H9 (cell line): ENCODE measurements around the gene KIR3DL1. TPM values are rescaled to one million over a fixed set of nuclear protein-coding genes. Genes with fewer than 3 reads are reported as not detected.

Experiments used
- DNase-seq: peaks from one replicate; pipeline ENCODE4 v3.0.0-alpha.2; 2017
- H2AFZ ChIP-seq: one replicate; pipeline ENCODE4 v1.6.1; 2013; ENCODE audit warnings: mild to moderate bottlenecking, low read length, control low read depth, moderate library complexity
- H2AK5ac ChIP-seq: 2 replicates; pipeline ENCODE4 v1.6.1; 2013; ENCODE audit warnings: low read length, control low read depth, mixed read lengths; ENCODE audit not compliant: insufficient read length
- H2BK120ac ChIP-seq: one replicate; pipeline ENCODE4 v1.6.1; 2013; ENCODE audit warnings: low read depth, mild to moderate bottlenecking, low read length, control low read depth, inconsistent platforms; ENCODE audit not compliant: poor library complexity, severe bottlenecking
- H2BK12ac ChIP-seq: 2 replicates; pipeline ENCODE4 v1.6.1; 2013; ENCODE audit warnings: low read length, control low read depth, mixed read lengths, low read depth; ENCODE audit not compliant: insufficient read length
- H2BK15ac ChIP-seq: 2 replicates; pipeline ENCODE4 v1.6.1; 2013; ENCODE audit warnings: low read depth, low read length, control low read depth
- H2BK20ac ChIP-seq: one replicate; pipeline ENCODE4 v1.6.1; 2013; ENCODE audit warnings: low read depth, mild to moderate bottlenecking, low read length, control low read depth, inconsistent platforms; ENCODE audit not compliant: poor library complexity, severe bottlenecking
- H2BK5ac ChIP-seq: 2 replicates; pipeline ENCODE4 v1.6.1; 2013; ENCODE audit warnings: low read length, control low read depth, mixed read lengths; ENCODE audit not compliant: insufficient read length
- H3K14ac ChIP-seq: 2 replicates; pipeline ENCODE4 v1.6.1; 2013; ENCODE audit warnings: low read length, control low read depth; ENCODE audit not compliant: insufficient read depth
- H3K18ac ChIP-seq: 2 replicates; pipeline ENCODE4 v1.6.1; 2013; ENCODE audit warnings: low read depth, mild to moderate bottlenecking, mixed read lengths, low read length, control low read depth; ENCODE audit not compliant: insufficient read length
- H3K23ac ChIP-seq: 2 replicates; pipeline ENCODE4 v1.6.1; 2013; ENCODE audit warnings: low read length, control low read depth, mixed read lengths, low read depth; ENCODE audit not compliant: insufficient read length
- H3K23me2 ChIP-seq: 2 replicates; pipeline ENCODE4 v1.6.1; 2013; ENCODE audit warnings: low read depth, mild to moderate bottlenecking, mixed read lengths, low read length, control low read depth; ENCODE audit not compliant: insufficient read length, poor library complexity, severe bottlenecking
- H3K27ac ChIP-seq: 2 replicates; pipeline ENCODE4 v1.5.1; 2013; ENCODE audit warnings: low read length, control low read depth, mixed read lengths, low read depth; ENCODE audit not compliant: insufficient read length
- H3K27me3 ChIP-seq: 2 replicates; pipeline ENCODE4 v1.6.1; 2013; ENCODE audit warnings: low read length, control low read depth, inconsistent platforms; ENCODE audit not compliant: insufficient read depth
- H3K4ac ChIP-seq: 2 replicates; pipeline ENCODE4 v1.6.1; 2013; ENCODE audit warnings: low read depth, mild to moderate bottlenecking, control low read depth, inconsistent platforms, low read length, moderate library complexity
- H3K4me1 ChIP-seq: 2 replicates; pipeline ENCODE4 v1.6.1; 2013; ENCODE audit warnings: low read length, control low read depth, inconsistent platforms; ENCODE audit not compliant: insufficient read depth
- H3K4me2 ChIP-seq: 2 replicates; pipeline ENCODE4 v1.6.1; 2013; ENCODE audit warnings: low read length, control low read depth, mixed read lengths; ENCODE audit not compliant: insufficient read length, insufficient read depth
- H3K56ac ChIP-seq: 2 replicates; pipeline ENCODE4 v1.6.1; 2013; ENCODE audit warnings: low read depth, mild to moderate bottlenecking, mixed read lengths, low read length, control low read depth; ENCODE audit not compliant: insufficient read length
- H3K79me1 ChIP-seq: 2 replicates; pipeline ENCODE4 v1.6.1; 2013; ENCODE audit warnings: low read depth, mild to moderate bottlenecking, moderate library complexity, low read length, control low read depth, inconsistent platforms; ENCODE audit not compliant: insufficient read depth, poor library complexity, severe bottlenecking
- H3K79me2 ChIP-seq: 2 replicates; pipeline ENCODE4 v1.6.1; 2013; ENCODE audit warnings: low read length, control low read depth, inconsistent platforms; ENCODE audit not compliant: insufficient read depth
- H3K9ac ChIP-seq: 2 replicates; pipeline ENCODE4 v1.6.1; 2013; ENCODE audit warnings: low read length, control low read depth, mixed read lengths; ENCODE audit not compliant: insufficient read length; ENCODE audit errors: extremely low read depth
- H3K9me3 ChIP-seq: one replicate; pipeline ENCODE4 v1.6.1; 2013; ENCODE audit warnings: low read depth, low read length, inconsistent platforms; ENCODE audit not compliant: control insufficient read depth
- H3T11ph ChIP-seq: one replicate; pipeline ENCODE4 v1.6.1; 2013; ENCODE audit warnings: mild to moderate bottlenecking, low read length, control low read depth, inconsistent platforms
- H4K20me1 ChIP-seq: one replicate; pipeline ENCODE4 v1.6.1; 2013; ENCODE audit not compliant: control insufficient read depth, insufficient read length, insufficient read depth
- H4K5ac ChIP-seq: 2 replicates; pipeline ENCODE4 v1.6.1; 2013; ENCODE audit warnings: low read depth, mild to moderate bottlenecking, mixed read lengths, low read length, control low read depth; ENCODE audit not compliant: insufficient read length
- H4K8ac ChIP-seq: replicated peaks from 2 replicates; pipeline ENCODE4 v1.6.1; 2013; ENCODE audit warnings: low read length, control low read depth, mixed read lengths, low read depth; ENCODE audit not compliant: insufficient read length
- H4K91ac ChIP-seq: 2 replicates; pipeline ENCODE4 v1.6.1; 2013; ENCODE audit warnings: low read depth, mild to moderate bottlenecking, moderate library complexity, mixed read lengths, low read length, control low read depth; ENCODE audit not compliant: insufficient read length
- H3K27ac Mint-ChIP-seq, 3 experiments: 2 replicates in 2 of 3; 3 replicates in 1 of 3; pipeline ENCODE4 v1.8.0; 2020 to 2021; ENCODE audit warnings: mixed read lengths in 3 of 3, mild to moderate bottlenecking in 1 of 3, moderate library complexity in 1 of 3
- H3K27me3 Mint-ChIP-seq: 2 replicates; pipeline ENCODE4 v1.8.0; 2021; ENCODE audit warnings: low read depth, mild to moderate bottlenecking, moderate library complexity, mixed read lengths
- H3K36me3 Mint-ChIP-seq, 3 experiments: 2 replicates in 2 of 3; 3 replicates in 1 of 3; pipeline ENCODE4 v1.8.0; 2020 to 2021; ENCODE audit warnings: low read depth in 3 of 3, mixed read lengths in 3 of 3; ENCODE audit not compliant: insufficient read depth in 1 of 3
- H3K4me1 Mint-ChIP-seq, 2 experiments: 2 replicates each; pipeline ENCODE4 v1.8.0; 2020; ENCODE audit warnings: mixed read lengths in 2 of 2
- H3K4me3 Mint-ChIP-seq, 2 experiments: 2 replicates in 1 of 2; 3 replicates in 1 of 2; pipeline ENCODE4 v1.8.0; 2020 to 2021; ENCODE audit warnings: mild to moderate bottlenecking in 2 of 2, mixed read lengths in 2 of 2, moderate library complexity in 1 of 2
- H3K9me3 Mint-ChIP-seq, 2 experiments: 2 replicates in 1 of 2; 3 replicates in 1 of 2; pipeline ENCODE4 v1.8.0; 2020; ENCODE audit warnings: mild to moderate bottlenecking in 2 of 2, mixed read lengths in 2 of 2, moderate library complexity in 1 of 2
- CTCF ChIP-seq: fragments of 200-600 bp; sonication (generic); conservative IDR thresholded peaks from 3 replicates; pipeline ENCODE4 v1.8.0; 2021; ENCODE audit warnings: antibody characterized with exemption, mild to moderate bottlenecking
- WGBS: extraction: QIAGEN DNeasy Blood & Tissue Kit; methylation state at CpG from one replicate; pipeline ENCODE4 v1.1.7; 2013; ENCODE audit warnings: missing lambda C conversion rate, low lambda C conversion rate, mixed read lengths; ENCODE audit not compliant: insufficient read length; ENCODE audit errors: extremely low coverage; 5-methylcytosine and 5-hydroxymethylcytosine counted together
- total RNA-seq: library from RNA; stranded (reverse); gene quantifications from 2 replicates; pipeline ENCODE4 v1.2.1, GENCODE V29; 2021

Gene KIR3DL1
- total RNA-seq, 1 experiment from 2014 or later = not detected

GRCh38 chr19:54792814-54793213 lies 23.5 kb upstream of the KIR3DL1 start:
- H2BK20ac ChIP-seq = no peak overlapping the region
- DNase-seq = no peak

More at GRCh38 chr19:54792814-54793213, 23.5 kb upstream of the KIR3DL1 start:
- H3K4me3 Mint-ChIP-seq = no peak overlapping the region
- H3T11ph ChIP-seq = no peak overlapping the region
- H4K20me1 ChIP-seq = no peaks in the 10 kb centered on the region
- H3K36me3 Mint-ChIP-seq = peaks cover under 1 to 32% (median 4%) of the 10 kb centered on the region in 3 experiments; a peak in 5 of 7 replicates
- no peak overlapping the region for H3K4me2 ChIP-seq
- H3K23me2 ChIP-seq = no peaks in the 10 kb centered on the region
- H2AK5ac ChIP-seq = no peak overlapping the region
- no peaks in the 10 kb centered on the region for H3K4me1 Mint-ChIP-seq
- H3K18ac ChIP-seq = no peak overlapping the region
- no peak overlapping the region for H2BK12ac ChIP-seq
- H3K9ac ChIP-seq = no peak overlapping the region
- no peak overlapping the region for H4K91ac ChIP-seq
- no peak overlapping the region for H3K27ac ChIP-seq
- no peak overlapping the region for H2BK5ac ChIP-seq
- H2BK15ac ChIP-seq = no peak overlapping the region
- H2AFZ ChIP-seq = no peak overlapping the region
- H3K27ac Mint-ChIP-seq = no peak overlapping the region
- no peak for TF ChIP-seq CTCF
- peaks cover 28 to 42% of the 10 kb centered on the region in 2 experiments for H3K9me3 Mint-ChIP-seq
- H2BK120ac ChIP-seq = no peak overlapping the region
- no peak overlapping the region for H3K14ac ChIP-seq
- no peak overlapping the region for H3K4ac ChIP-seq
- WGBS = no CpG with 5 or more reads among the region's 8 CpGs
- no peak overlapping the region for H4K5ac ChIP-seq
- no peaks in the 10 kb centered on the region for H3K79me1 ChIP-seq
- no peak overlapping the region for H3K56ac ChIP-seq
- H3K23ac ChIP-seq = no peak overlapping the region
- H3K79me2 ChIP-seq = no peaks in the 10 kb centered on the region
- peaks cover 78% of the 10 kb centered on the region for H3K9me3 ChIP-seq
- H3K27me3 ChIP-seq = no peaks in the 10 kb centered on the region
- peaks cover 6% of the 10 kb centered on the region for H3K27me3 Mint-ChIP-seq
- H3K4me1 ChIP-seq = no peaks in the 10 kb centered on the region
- H4K8ac ChIP-seq = no peak overlapping the region
